GM18507 (cell line): ENCODE measurements around the gene KCNQ1.
A peak's percentile ranks its signal among the peaks of the same experiment; 100 is the strongest.

Experiments
- DNase-seq: peaks from one replicate; pipeline ENCODE4 v3.0.0; 2011; ENCODE audit warnings: low read depth; ENCODE audit not compliant: insufficient read length; ENCODE audit errors: extremely low spot score
- FAIRE-seq: peaks from 2 replicates; lab custom pipeline; 2011; peaks lifted over from hg19 to GRCh38; lab: Jason Lieb, UNC

KCNQ1 gene

DNA sequence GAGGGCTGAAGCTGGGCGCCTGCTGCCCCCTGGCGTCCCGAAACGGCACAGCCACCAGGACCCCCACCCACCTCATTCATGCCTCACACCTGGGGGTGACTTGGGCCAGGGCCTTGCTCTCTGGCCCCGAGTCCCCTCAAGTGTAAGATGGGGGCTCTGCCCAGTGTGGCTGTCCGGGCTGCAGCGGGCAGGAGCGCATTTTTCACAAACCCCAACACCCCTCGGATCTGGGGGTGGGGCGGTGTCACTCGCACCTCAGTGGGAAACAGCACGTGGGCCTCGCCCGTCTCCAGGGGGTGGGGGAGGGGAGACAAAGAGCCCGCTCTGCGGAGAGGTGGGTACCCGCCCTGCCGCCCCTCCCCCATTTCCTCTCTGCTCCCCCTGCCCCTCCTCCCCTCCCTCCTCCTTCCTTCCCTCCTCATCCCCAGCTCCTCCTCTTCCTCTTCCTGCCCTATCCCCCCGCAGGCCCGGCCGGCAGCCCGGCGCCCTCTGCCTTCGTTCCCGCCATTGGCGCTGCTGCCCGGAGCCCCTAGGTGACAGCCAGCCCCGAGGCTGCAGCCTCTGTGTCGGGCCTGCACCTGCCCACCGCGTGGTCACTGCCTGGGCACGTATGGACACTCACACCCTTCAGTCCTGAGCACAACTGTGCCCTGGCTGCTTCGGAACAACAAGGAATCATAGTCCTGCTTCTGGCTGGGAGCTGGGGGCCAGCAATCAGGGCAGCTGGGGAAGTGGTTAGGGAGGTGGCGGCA is 447.6 kb downstream of the KCNQ1 start:
- FAIRE-seq (no peak), DNase-seq (no peak)

DNA sequence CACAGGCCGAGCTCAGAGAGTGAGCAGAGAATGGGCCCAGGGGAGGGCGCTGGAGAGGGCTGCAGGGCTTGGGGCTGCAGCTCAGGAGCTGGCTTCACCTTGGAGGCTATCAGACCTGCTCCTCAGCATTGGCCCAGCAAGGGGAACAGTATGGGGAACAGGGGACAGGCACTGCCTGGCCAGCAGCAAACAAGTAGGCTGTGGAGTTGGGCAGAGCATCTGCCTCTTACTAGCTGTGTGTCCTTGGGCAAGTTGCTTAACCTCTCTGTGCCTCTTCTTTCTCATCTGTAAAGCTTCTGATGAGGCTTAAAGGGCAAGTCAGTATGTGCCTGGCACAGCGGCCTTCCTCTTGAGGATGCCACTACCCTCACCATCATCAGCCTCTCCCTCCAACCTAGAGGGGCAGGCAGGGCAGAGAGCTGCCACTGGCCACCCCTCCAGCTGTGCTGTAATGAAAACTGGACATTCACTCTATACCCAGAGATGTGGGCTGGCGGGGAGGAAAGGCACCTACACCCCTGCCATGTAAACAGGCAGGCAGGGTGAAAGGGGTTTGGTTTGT is 448.2 kb downstream of the KCNQ1 start:
- no peak for FAIRE-seq

DNA sequence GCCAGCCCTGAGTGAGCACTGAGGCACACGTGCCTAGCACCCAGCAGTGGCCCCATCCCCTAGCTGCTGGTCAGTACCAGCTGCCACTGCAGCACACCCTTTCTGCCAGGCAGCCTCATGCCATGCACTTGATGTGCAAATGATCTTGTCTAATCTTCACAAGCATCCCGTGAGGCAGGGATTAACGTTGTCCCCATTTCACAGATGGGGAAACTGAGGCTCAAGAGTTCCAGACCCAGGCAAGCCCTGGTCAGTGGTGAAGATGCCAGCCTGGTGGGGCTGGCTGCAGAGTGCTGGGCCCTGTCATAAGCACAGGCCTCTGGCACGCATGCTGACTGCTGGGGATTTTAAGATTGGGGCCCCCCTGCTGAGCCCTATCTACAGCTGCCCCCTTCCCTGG is 449.1 kb downstream of the KCNQ1 start:
- DNase-seq (no peak), FAIRE-seq (no peak)

More for the DNA sequence above, 448.2 kb downstream of the KCNQ1 start:
- DNase-seq: no peak

DNA sequence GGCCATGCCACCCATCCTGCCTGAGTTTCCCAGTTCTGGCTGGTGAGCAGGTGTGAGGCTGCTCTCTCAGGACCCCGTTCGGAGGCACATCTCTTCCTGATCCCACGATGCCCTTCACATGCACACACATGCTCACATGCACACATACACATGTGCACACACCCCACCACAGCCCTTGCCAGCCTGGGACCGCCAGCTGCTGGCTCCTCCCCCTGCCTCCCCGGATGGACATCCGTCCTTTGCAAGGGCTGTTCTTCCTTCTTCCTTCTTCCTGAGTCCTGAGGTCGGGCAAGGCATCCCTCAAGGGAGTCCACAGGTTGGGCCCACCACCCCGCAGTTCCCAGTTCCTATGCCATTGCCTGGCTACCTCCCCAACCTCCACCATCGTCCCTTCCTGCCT is 451.2 kb downstream of the KCNQ1 start:
- no peak for FAIRE-seq
- no peak for DNase-seq

DNA sequence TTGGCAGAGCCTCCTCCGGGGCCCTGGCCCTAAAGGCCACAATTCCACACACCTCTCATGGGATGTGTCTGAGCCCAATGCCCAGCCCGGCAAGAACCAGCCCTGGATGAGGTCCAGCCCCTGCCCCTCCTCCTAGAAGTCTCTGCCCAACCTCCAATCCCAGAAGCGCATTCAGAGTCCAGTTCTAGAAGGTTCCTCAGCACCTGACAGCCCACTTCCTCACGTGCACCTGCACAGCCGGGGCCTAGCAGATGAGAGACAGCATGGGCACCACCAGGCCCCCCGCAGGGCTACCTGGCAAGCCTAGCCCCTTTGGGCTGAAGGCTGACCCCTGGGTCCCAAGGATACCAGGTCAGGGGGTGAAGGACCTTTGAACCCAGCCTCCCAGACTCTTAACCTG is 452.2 kb downstream of the KCNQ1 start:
- no peak for FAIRE-seq
- DNase-seq: no peak

DNA sequence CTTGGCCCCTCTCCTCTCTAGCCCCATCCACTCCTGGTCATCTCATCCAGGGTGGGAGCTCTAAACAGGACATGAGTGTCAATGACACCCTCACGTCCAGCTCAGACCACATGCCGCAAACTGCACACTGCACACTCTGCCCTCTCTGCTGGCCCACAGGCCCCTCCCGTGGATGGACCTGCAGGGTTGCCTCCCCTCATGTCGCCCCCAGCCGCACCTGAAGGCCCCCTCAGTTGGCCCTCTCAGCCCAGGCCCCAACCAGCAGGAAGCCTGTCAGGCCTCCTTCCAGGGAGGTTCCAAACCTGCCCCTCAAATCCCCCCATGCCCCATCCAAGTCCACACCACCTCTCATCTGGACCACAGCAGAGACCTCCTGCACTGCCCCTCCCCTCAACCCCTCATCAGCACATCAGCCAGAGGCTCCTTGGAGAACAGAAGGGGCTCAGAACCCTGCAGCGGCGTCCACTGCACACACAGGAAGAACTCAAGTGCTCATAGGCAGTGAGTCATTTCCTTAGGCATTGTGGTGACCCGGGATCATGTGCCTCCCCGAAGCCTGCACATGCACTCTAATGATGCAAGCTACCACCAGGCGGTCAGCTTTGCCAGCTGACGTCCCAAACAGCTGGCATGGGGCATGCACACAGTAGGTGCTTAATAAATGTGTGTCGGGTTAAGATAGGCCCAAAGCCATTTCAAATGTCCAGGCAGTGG is 453.7 kb downstream of the KCNQ1 start:
- FAIRE-seq (peak; percentile 56), DNase-seq (no peak)
